Astrocyte (in vitro differentiated cells and primary cell): ENCODE results near the gene OR56B4. TPM values are rescaled to one million over a fixed set of nuclear protein-coding genes. Genes with fewer than 3 reads are reported as not detected.
"Not testable (repeated sequence)": the region's sequence is repeated elsewhere in the genome, so short reads cannot be mapped to it uniquely, and the experiment has no call there.

Source experiments
- DNase-seq: peaks from one replicate; pipeline ENCODE4 v3.0.0-alpha.2; 2010; ENCODE audit warnings: low read depth
- FAIRE-seq: peaks from 2 replicates; lab custom pipeline; 2011; peaks lifted over from hg19 to GRCh38; lab: Jason Lieb, UNC
- H2AFZ ChIP-seq: 2 replicates; pipeline ENCODE4 v1.6.0; 2012; ENCODE audit warnings: low read depth, low read length, inconsistent platforms
- H3K27ac ChIP-seq: 2 replicates; pipeline ENCODE4 v1.5.1; 2011; ENCODE audit warnings: low read depth, low read length, inconsistent platforms
- H3K27me3 ChIP-seq: 2 replicates; pipeline ENCODE4 v1.6.0; 2011; ENCODE audit warnings: low read length, inconsistent platforms; ENCODE audit not compliant: insufficient read depth
- H3K36me3 ChIP-seq: 2 replicates; pipeline ENCODE4 v1.5.1; 2011; ENCODE audit warnings: low read length, inconsistent platforms; ENCODE audit not compliant: insufficient read depth
- H3K4me1 ChIP-seq: 2 replicates; pipeline ENCODE4 v1.5.1; 2011; ENCODE audit warnings: low read length, inconsistent platforms; ENCODE audit not compliant: insufficient read depth
- H3K4me2 ChIP-seq: 2 replicates; pipeline ENCODE4 v1.6.0; 2012; ENCODE audit warnings: low read length, inconsistent platforms
- H3K4me3 ChIP-seq: 2 replicates; pipeline ENCODE4 v1.5.1; 2011; ENCODE audit warnings: low read depth, mild to moderate bottlenecking, low read length, inconsistent platforms; ENCODE audit not compliant: insufficient read depth
- H3K79me2 ChIP-seq: 2 replicates; pipeline ENCODE4 v1.6.0; 2012; ENCODE audit warnings: mild to moderate bottlenecking, low read length, inconsistent platforms; ENCODE audit not compliant: insufficient read depth
- H3K9ac ChIP-seq: 2 replicates; pipeline ENCODE4 v1.6.0; 2012; ENCODE audit warnings: mild to moderate bottlenecking, low read length, inconsistent platforms
- H3K9me3 ChIP-seq: 2 replicates; pipeline ENCODE4 v1.5.1; 2012; ENCODE audit warnings: low read depth, mild to moderate bottlenecking, low read length, inconsistent platforms; ENCODE audit not compliant: insufficient read depth
- H4K20me1 ChIP-seq: 2 replicates; pipeline ENCODE4 v1.6.0; 2012; ENCODE audit warnings: low read length, inconsistent platforms; ENCODE audit not compliant: insufficient read depth
- H3K27ac Mint-ChIP-seq: one replicate; pipeline ENCODE4 v1.8.0; 2021; ENCODE audit warnings: mild to moderate bottlenecking, mixed read lengths; ENCODE audit not compliant: unreplicated experiment
- H3K27me3 Mint-ChIP-seq: one replicate; pipeline ENCODE4 v1.8.0; 2021; ENCODE audit warnings: low read depth, mixed read lengths; ENCODE audit not compliant: unreplicated experiment
- H3K36me3 Mint-ChIP-seq: one replicate; pipeline ENCODE4 v1.8.0; 2021; ENCODE audit warnings: low read depth, mixed read lengths; ENCODE audit not compliant: unreplicated experiment
- H3K4me1 Mint-ChIP-seq: one replicate; pipeline ENCODE4 v1.8.0; 2021; ENCODE audit warnings: low read depth, mixed read lengths; ENCODE audit not compliant: unreplicated experiment
- H3K4me3 Mint-ChIP-seq: one replicate; pipeline ENCODE4 v1.8.0; 2021; ENCODE audit warnings: mild to moderate bottlenecking, moderate library complexity, mixed read lengths; ENCODE audit not compliant: unreplicated experiment
- H3K9me3 Mint-ChIP-seq: one replicate; pipeline ENCODE4 v1.8.0; 2021; ENCODE audit warnings: mild to moderate bottlenecking, mixed read lengths; ENCODE audit not compliant: unreplicated experiment
- CTCF ChIP-seq: IDR thresholded peaks from 2 replicates; pipeline ENCODE4 v1.5.1; 2011; ENCODE audit warnings: low read depth, mild to moderate bottlenecking, inconsistent platforms, low read length, moderate library complexity; ENCODE audit not compliant: insufficient read depth
- EZH2 ChIP-seq: IDR thresholded peaks from 2 replicates; pipeline ENCODE4 v1.6.1; 2012; ENCODE audit warnings: mild to moderate bottlenecking, low read length, inconsistent platforms; ENCODE audit not compliant: insufficient read depth
- total RNA-seq: library from RNA; stranded (reverse); gene quantifications from 2 replicates; pipeline ENCODE4 v1.2.1, GENCODE V29; 2021

Gene OR56B4
- total RNA-seq, 1 donor from 2014 or later, result not detected

GRCh38 chr11:6067502-6067901 lies 40.0 kb upstream of the OR56B4 start:
- Mint-ChIP-seq H3K4me1 (no peaks in the 10 kb centered on the region), H3K27ac (no peak overlapping the region), H3K9me3 (no peaks in the 10 kb centered on the region), H3K36me3 (no peaks in the 10 kb centered on the region), H3K27me3 (peaks cover 4% of the 10 kb centered on the region), H3K4me3 (no peak overlapping the region)
- TF ChIP-seq EZH2 (no peak), CTCF (no peak)
- no peak overlapping the region for H2AFZ ChIP-seq
- H3K79me2 ChIP-seq, result no peaks in the 10 kb centered on the region
- no peaks in the 10 kb centered on the region for H4K20me1 ChIP-seq
- DNase-seq (no peak), FAIRE-seq (no peak)
- no peaks in the 10 kb centered on the region for H3K9me3 ChIP-seq
- H3K9ac ChIP-seq, result no peak overlapping the region
- H3K27me3 ChIP-seq, result no peaks in the 10 kb centered on the region
- H3K36me3 ChIP-seq, result no peaks in the 10 kb centered on the region
- no peak overlapping the region for H3K4me3 ChIP-seq
- H3K4me1 ChIP-seq, result no peaks in the 10 kb centered on the region
- H3K27ac ChIP-seq, result no peak overlapping the region
- no peak overlapping the region for H3K4me2 ChIP-seq

GRCh38 chr11:6076443-6076842 lies 31.0 kb upstream of the OR56B4 start:
- H3K4me3 Mint-ChIP-seq, H3K4me2 ChIP-seq, H3K27ac ChIP-seq, H3K4me1 Mint-ChIP-seq, H3K4me3 ChIP-seq, H3K27me3 Mint-ChIP-seq, H3K36me3 ChIP-seq, H3K4me1 ChIP-seq, H4K20me1 ChIP-seq, H3K36me3 Mint-ChIP-seq, H3K79me2 ChIP-seq, H3K9me3 ChIP-seq, H2AFZ ChIP-seq, DNase-seq, H3K9ac ChIP-seq, H3K27ac Mint-ChIP-seq, FAIRE-seq, H3K27me3 ChIP-seq: not testable (repeated sequence)
- peaks cover 20% of the 10 kb centered on the region for H3K9me3 Mint-ChIP-seq

DNA sequence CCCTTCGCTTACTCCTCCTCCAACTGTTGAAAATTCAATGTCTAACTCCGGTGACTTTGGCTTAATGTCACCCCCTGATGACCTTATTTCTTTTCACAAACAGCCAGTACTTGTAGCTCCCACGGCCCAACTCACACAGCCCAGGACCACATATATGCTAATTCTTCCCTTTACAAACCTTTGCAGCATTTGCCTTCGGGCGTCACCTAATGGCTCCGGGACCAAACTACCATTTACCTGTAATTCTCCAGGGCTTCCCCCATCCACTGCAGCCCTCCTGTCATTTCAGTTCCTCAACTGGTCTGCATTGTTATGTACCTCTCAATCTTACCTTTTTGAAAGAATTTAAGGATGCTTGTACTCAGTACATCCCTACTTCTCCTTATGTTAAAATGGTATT lies 29.8 kb upstream of the OR56B4 start:
- H3K4me1 Mint-ChIP-seq, result peaks cover 1% of the 10 kb centered on the region

More for the DNA sequence above, 29.8 kb upstream of the OR56B4 start:
- Histone ChIP-seq H3K4me3 (no peak overlapping the region), H3K27ac (no peak overlapping the region), H3K9me3 (no peaks in the 10 kb centered on the region), H3K27me3 (no peaks in the 10 kb centered on the region), H4K20me1 (no peaks in the 10 kb centered on the region), H2AFZ (no peak overlapping the region), H3K36me3 (no peaks in the 10 kb centered on the region), H3K79me2 (no peaks in the 10 kb centered on the region), H3K4me1 (no peaks in the 10 kb centered on the region), H3K4me2 (no peak overlapping the region), H3K9ac (no peak overlapping the region)
- FAIRE-seq (no peak), DNase-seq (no peak)
- Mint-ChIP-seq H3K36me3 (no peaks in the 10 kb centered on the region), H3K4me3 (no peak overlapping the region), H3K27me3 (peaks cover 5% of the 10 kb centered on the region), H3K27ac (no peak overlapping the region), H3K9me3 (peaks cover 20% of the 10 kb centered on the region)
- TF ChIP-seq EZH2, result no peak
- TF ChIP-seq CTCF, result no peak
